HG02840 (cell line): ENCODE data around the gene SLC2A2.
"Not testable (repeated sequence)": the region's sequence is repeated elsewhere in the genome, so short reads cannot be mapped to it uniquely, and the experiment has no call there.

Experiments used
- ATAC-seq: cut with Tn5 transposase; IDR thresholded peaks from one replicate; pipeline ENCODE4 v1.9.1; 2021; ENCODE audit warnings: mild to moderate bottlenecking, moderate library complexity, moderate number of reproducible peaks; ENCODE audit not compliant: unreplicated experiment, low FRiP score

The SLC2A2 gene

DNA sequence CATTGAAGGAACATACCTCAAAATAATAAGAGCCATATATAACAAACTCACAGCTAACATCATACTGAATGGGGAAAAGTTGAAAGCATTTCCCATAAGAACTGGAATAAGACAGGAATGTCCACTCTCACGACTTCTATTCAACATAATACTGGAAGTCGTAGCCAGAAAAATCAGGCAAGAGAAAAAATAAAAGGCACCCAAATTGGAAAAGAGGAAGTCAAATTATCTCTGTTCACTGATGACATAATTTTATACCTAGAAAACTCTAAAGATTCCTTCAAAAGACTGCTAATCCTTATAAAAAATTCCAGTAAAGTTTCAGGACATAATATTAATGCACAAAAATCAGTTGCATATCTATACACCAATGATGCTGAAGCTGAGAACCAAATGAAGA is 34.9 kb downstream of the SLC2A2 start:
- no peak for ATAC-seq

DNA sequence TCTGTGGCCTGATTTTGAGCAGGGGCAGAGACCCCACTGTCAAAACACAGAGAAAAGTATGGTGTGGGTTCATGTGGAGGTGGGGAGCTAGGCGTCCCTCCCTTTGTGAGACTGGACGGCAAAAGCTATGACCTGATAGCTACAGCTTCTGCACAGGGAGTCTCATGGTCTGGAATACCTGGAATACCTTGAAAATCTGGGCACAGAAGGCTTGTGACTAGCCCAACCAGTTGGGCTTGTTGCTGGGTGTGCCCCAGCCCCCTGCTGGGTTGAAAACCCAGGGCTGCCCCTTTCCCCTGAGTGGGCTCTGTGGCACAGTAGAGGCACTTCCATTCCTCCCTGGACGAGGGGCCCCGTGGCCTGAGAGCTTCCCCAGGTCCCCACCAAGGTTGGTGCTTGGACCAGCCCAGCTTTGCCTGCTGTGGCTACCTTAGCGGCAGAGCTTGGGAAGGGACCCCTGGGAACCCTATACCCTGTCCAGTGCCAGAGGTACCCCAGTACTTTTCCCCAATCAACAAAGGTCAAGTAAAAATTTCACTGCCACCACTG is 37.3 kb downstream of the SLC2A2 start:
- ATAC-seq, result no peak

DNA sequence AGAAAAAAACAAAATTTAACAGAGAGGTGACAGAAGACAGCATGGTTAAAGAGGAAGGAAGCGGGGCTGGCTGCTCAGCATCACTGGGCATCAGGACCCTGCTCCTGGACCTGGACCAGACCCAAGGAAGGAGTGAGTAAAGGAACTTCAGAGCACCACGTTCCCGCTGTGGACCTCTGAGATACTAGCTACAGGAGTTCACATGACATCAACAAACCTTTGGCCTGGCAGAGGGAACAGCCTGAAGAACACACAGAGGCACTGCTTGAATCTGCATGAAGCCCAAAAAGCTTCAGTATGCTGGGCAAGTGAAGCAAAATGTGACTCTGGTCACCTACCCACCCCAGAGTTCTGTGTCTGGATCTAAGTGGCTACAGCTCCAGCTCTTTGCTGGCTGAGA is 38.1 kb downstream of the SLC2A2 start:
- no peak for ATAC-seq

DNA sequence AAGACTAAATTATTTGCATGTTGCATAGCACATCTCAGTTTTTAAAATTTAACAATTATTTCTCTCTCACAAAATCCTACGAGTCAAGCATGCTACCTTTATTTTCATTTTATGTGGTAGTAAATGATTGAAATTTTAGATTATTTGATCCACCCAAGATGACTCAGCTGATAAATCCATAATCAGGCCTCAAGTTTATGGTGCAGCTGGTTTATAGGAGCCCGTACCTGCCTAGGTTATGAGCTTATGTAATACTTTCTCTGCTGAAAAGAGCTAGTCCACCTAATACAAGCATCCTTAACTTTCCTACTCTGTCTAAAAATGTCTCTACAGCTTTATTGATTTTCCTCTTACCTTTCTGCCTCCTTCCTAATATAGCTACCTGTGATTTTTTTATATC is 41.2 kb downstream of the SLC2A2 start:
- ATAC-seq, result no peak

DNA sequence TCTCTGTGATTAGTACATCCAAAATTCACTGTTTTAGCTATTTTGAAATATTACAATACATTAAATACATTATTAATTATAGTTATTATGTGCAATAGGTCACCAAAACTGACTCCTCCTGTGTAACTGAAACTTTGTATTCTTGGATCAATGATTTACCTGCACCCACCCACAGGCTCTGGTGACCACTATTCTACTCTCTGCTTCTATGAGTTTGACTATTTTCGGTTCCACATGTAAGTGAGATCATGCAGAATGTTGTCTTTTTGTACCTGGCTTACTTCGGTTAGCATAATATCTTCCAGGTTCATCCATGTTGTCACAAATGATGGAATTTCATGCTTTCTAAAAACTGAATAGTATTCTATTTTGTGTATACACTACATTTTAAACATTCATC is 43.8 kb downstream of the SLC2A2 start:
- ATAC-seq, result peak; percentile 96

DNA sequence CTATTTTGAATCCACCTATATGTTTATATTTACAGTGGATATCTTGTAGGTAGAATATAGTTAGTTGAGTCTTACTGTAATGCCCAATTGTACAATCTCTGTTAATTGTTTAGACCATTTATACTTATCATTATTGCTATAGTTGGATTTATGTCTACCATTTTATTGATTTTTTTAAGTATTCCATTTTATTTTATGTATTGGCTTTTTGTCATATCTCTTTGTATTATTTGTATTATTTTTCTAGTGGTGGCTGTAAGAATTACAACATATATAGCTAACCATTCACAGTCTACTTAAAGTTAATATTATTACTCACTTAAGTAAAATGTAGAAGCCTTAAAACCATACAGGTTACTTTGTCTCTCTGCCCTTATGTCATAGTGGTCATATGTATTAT is 46.1 kb downstream of the SLC2A2 start:
- ATAC-seq, result no peak

DNA sequence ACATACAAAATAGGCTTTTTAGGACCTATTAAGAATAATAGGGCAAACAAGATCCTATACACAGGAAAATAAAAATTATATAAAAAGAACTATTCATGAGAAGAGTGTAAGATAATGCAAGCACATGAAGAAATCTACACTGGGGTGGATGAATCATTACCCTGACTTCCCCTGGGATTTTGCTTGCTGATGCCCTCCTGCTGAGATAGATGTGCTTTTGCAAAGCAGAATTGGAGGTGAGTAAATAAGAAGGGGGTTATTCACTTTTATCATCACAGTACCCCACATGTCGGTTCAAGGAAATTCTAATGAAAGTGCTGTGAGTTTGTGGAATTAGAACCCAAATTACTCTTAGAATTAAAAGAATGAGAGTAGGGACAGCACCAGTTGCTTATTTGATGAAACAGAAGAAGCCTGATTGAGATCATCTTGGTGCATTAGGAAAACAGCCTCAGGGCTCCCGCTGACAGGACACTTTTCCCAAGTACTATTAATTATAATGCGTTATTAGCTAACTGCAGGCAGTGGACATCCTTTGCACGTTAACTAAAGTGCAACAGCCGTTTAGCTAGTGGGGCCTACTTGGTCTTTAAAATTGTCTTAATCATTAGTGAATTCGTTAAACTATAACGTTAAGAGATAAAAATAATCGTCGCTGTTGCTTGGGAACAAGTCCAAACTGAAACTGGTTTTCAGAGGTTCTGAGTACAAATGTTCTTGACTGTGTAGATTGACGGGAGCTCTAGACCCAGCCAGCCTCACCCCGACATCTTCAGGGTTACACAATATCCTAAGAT is 48.4 kb downstream of the SLC2A2 start:
- ATAC-seq, result no peak

DNA sequence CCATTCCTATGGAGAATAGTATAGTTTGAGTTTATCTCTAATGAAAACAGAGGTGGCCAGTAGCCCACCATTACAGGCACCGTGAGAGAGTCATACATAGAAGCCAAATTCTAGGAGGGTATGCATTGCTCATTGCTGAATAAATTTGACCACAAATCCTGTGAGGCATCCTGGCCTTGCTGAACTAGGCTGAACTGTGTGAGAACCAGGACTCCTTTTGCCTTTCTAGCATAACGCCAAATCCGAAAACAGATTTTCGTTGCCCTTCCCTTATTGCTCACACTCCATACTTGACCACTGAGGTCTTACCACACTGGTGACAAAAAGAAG is 50.4 kb downstream of the SLC2A2 start:
- ATAC-seq, result no peak

DNA sequence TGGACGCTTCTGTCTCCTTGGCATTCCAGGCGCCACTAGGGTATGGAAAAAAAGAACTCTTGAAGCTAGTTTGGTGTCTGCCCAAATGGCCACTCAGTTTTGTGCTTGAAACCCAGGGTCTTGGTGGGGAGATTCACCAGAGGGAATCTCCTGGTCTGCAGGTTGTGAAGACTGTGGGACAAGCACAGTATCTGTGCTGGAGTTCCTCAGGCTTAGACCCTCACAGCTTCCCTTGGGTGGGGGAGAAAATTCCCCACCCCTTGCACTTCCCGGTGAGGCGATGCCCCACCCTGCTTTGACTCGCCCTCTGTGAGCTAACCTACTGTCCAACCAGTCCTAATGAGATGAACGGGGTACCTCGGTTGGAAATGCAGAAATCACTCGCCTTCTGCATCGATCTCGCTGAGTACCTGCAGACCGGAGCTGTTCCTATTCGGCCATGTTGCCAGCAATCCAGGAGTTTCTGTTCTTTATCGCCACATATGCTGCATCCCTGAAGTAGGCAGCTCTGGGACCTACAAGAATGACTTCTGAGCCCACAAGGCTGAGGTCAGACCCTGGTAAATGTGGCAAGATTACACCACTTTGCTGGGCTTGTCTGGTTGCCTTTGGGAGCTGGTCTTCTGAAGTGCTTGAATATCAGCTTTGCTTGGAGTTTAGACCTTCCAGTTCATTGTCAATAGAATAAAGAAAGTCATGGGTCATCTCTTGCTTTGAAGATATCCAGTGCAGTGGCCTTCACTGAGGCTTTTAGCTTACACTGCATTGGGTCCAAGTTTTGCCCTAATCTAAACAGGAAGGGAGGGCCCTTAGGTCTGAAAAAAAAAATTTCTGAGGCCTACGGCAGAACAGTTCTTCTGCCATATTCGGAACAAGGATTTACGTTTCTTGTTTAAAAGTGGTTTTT is 51.0 kb downstream of the SLC2A2 start:
- no peak for ATAC-seq

DNA sequence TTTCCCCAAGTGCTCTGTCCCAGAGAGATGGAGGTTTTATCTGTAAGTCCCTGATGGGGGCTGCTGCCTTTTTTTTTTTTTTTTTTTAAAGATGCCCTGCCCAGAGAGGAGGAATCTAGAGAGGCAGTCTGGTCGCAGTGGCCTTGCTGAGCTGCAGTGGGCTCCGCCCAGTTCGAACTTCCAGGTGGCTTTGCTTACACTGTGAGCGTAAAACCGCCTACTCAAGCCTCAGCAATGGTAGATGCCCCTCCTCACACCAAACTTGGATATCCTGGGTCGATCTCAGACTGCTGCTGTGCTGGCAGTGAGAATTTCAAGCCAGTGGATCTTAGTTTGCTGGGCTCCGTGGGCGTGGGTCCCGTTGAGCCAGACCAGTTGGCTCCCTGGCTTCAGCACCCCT is 51.6 kb downstream of the SLC2A2 start:
- ATAC-seq, result no peak

DNA sequence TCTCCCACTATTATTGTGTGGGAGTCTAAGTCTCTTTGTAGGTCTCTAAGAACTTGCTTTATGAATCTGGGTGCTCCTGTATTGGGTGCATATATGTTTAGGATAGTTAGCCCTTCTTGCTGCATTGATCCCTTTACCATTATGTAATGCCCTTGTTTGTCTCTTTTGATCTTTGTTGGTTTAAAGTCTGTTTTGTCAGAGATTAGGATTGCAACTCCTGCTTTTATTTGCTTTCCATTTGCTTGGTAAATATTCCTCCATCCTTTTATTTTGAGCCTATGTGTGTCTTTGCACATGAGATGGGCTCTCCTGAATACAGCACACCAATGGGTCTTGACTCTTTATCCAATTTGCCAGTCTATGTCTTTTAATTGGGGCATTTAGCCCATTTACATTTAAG is 53.6 kb downstream of the SLC2A2 start:
- not testable (repeated sequence) for ATAC-seq

DNA sequence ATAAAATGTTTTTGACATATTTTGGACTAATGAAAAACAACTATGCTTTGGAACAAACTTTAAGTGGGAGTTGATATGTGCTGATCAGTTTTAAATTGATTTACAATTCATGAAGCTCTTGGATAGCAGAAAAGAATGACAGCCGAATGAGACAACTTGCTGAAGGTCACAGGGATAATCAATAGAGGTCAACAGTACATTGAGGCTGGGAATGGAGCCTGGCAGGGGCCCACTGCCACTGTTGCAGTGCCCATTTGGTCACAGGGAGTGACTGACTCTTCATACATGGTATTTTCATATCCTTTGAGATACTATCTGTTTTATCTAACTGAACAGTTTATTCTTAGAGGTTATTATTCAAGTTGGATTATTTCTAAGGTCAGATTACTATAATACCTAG is 59.4 kb downstream of the SLC2A2 start:
- no peak for ATAC-seq

DNA sequence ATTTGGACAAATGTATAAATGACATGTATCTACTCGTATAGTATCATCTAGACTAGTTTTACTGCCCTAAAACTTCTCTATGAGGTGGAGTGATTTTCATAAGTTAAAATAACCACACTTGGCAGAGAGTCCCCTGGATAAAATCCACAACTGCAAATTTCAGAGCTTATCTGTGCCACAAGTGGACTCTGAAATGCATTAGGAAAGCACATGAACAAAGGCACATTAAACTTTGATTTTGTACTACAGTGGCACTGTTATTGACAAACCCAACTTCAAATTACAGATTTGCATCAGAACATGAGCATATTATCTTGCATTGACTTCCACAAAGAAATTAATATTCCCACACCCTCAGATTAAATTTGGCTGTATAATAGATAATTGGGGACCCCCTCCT is 60.0 kb downstream of the SLC2A2 start:
- ATAC-seq, result no peak

DNA sequence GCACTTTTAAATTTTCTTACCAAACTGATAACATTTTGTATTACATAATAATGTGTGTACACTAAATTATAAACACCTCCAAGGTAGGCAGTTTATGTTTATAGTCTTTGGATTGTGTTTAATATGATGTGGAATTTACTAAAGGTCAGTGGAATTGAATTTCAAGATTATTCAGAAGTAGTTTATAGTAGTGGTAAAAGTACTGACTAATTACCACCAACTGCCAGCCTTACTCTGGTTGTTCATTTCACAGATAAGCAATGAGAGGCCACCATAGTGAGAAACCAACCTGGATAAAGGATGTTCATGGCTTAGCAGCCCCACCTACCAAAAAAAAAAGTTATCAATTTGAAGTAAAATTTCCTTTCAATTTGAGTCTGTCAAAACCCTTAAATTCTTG is 64.1 kb downstream of the SLC2A2 start:
- ATAC-seq, result no peak

DNA sequence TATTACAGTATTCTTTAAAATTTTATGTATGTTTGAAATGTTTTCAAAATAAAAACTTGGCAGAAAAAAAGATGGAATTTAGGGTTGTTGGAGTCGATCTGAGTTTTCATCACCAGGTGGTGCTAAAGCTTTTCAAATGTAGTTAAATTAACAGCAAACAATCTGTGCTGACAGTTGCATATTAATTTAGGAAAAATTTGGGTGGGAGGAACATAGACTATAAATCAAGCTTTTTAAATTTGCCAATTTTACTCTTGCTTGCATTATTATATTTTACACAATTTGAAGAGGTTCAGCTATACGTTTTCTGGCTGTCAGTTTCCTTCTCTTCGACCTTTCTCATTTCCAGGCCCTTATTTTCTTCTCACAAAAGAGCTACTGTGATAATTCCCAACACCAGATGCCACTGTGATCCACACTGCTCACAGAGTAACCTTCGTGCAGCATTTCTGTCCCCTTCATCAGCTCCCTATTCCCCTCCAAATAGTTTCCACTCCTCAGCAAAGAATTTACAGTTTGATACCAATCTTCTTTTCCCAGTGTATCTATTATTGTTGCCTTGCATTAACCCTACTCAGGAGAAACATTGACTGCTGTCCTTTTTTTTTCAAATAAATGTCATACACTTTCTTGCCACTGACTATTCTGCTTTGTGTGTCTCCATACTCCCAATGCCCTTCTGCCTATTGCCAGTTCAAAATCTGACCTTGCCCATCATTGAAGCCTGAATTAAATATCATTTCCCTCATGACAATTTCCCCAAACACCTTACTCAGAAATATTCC is 64.7 kb downstream of the SLC2A2 start:
- no peak for ATAC-seq

DNA sequence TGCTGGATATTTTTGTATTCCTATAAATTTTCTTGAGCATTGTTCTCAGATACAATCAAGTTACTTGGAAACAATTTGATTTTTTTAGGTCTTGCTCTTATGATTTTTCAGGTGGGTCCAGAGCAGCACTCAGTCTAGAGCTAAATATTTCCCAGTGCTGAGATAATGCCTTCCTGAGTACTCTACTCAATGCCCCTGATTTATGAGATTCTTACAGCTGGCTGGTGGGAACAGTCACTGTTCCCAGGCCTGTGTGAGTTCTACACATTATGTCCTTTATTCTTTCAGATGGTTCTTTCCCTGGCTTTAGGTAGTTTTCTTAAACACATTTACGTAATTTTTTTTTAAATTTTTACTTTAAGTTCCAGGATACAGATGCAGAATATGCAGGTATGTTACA is 67.1 kb downstream of the SLC2A2 start:
- ATAC-seq, result no peak

DNA sequence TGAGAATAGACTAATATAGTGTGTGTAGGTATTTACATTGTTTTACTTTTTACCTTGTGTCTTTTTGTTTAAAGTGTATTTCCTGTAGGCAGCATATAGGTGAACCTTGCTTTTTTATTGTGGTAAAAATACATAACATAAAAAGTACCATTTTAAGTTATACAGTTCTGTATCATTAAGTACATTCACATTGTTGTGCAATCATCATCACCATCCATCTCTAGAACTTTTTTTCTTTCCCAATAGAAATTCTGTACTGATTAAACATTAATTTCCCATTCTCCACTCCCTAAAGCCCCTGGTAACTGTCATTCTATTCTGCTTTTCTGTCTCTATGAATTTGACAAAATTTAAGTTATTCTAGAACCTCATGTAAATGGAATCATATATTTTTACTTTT is 69.9 kb downstream of the SLC2A2 start:
- no peak for ATAC-seq

DNA sequence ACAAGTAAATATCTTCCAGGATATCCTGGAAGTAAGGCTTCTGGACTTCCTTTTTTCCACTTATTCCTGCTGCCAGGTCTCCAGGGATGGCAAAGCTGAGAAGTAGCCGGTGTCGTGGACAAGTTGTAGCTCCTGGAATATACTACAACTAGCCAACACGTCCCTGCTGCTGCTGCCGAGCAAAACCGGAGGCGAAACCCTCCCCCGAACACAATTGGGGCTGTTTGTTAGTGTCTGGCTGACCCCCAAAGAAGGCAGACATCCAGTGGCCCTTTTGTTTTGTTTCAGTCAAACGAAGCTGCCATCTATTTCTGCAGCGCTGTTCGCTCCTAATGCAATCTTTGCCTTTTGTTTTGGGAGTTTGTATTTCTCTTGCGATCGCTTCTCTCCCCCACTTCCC is 72.8 kb downstream of the SLC2A2 start:
- ATAC-seq, result no peak

DNA sequence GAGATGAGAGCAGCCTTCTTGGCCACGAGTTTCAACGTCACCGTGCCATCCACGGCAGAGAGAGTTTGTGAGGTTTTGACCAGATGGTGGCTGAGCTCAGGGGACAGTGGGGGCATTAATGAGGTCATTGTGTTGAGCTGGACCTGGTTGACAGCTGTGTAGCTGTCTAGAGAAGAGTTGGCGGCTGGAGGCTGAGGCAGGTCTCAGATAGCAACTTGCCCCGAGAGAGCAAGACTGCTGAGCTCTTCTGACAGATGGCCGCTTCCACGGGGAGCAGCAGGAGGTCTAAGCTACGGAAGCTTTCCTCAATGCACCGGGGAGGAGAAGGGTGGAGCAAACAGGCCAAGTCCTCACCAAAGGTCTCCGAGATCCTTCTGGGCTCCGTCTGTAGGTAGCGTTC is 73.3 kb downstream of the SLC2A2 start:
- ATAC-seq, result no peak

DNA sequence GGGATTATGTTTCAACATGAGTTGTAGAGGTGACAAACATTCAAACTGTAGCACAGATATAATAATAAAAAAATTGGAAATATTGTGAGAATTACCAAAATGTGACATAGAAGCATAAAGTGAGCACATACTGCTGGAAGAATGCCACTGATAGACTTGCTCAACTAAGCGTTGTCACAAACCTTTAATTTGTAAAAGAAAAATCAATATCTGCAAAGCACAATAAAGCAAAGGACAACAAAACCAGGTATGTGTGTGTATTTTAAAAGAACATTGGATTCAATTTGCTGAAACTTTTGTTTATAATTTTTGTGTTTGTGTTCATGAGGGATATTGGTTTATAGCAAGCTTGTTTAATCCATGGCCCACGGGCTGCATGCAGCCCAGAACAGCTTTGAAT is 77.3 kb downstream of the SLC2A2 start:
- no peak for ATAC-seq
